ENCODE data around the gene ZNF518A.

GRCh38 chr10:96133135-96133534, 3.0 kb downstream of the ZNF518A start:
- no peak for TF ChIP-seq CTCF (conservative IDR thresholded peaks at IDR 0.05; ENCODE audit: low read depth, low read length)
- TF ChIP-seq EZH2 (IDR thresholded peaks at IDR 0.05; ENCODE audit: borderline replicate concordance, low read depth, low read length, poor library complexity, severe bottlenecking) = no peak
